AG04449 (cell line): ENCODE results near the gene ZP3.

Experiments used
- CTCF ChIA-PET: fragments of 350-600 bp; formaldehyde crosslinking; extraction: SDS; loops from one replicate; lab custom pipeline; 2021; ENCODE audit warnings: antibody characterized with exemption; lab: Yijun Ruan, JAX
- POLR2A ChIA-PET: fragments of 400-600, 350-600 bp; formaldehyde crosslinking; extraction: SDS; loops from one replicate; lab custom pipeline; 2020; ENCODE audit warnings: antibody characterized with exemption, inconsistent platforms; lab: Yijun Ruan, JAX
- DNase-seq: peaks from one replicate; pipeline ENCODE4 v3.0.0-alpha.2; 2010; ENCODE audit warnings: low read depth, low spot score
- H3K4me3 ChIP-seq: 2 replicates; pipeline ENCODE4 v1.5.1; 2011; ENCODE audit warnings: low read depth, mild to moderate bottlenecking, control low read depth, low read length
- CTCF ChIP-seq: IDR thresholded peaks from one replicate; pipeline ENCODE4 v1.5.1; 2011; ENCODE audit warnings: mild to moderate bottlenecking, moderate library complexity, low read length, control low read depth, inconsistent platforms; ENCODE audit not compliant: insufficient read depth; ENCODE audit errors: missing control alignments

The ZP3 gene

GRCh38 chr7:76424413-76425111 lies at the start of gene ZP3:
Gene ZP3, plus strand, starts transcription at chr7:76424950. Its CDS starts 15 bp downstream, at chr7:76424965.
- ChIA-PET POLR2A (no interaction called here), CTCF (interaction anchor here (1.4 to 1.5 kb wide), 2 partner anchors 9 to 47 kb away, joined by 3 read pairs; no protein-coding TSS in a partner anchor)
- DNase-seq, result no peak

GRCh38 chr7:76375251-76375650 lies 49.5 kb upstream of the ZP3 start:
- CTCF ChIA-PET, result interaction anchor here (1.2 kb wide), 1 partner anchor 11 kb away, joined by 6 read pairs; no protein-coding TSS in a partner anchor
- POLR2A ChIA-PET, result no interaction called here
- H3K4me3 ChIP-seq, result no peak overlapping the region
- DNase-seq, result no peak
- TF ChIP-seq CTCF, result no peak

More at GRCh38 chr7:76424413-76425111, at the start of gene ZP3:
- no peak for TF ChIP-seq CTCF
- no peak within 1 kb of the TSS for H3K4me3 ChIP-seq

GRCh38 chr7:76377186-76377918 lies 47.4 kb upstream of the ZP3 start:
- TF ChIP-seq CTCF, result no peak
- CTCF ChIA-PET, result interaction anchor here (0.8 to 1.6 kb wide), 4 partner anchors 10 to 88 kb away, joined by 3 to 4 read pairs (median 3); partner anchors contain the start of gene ZP3
- H3K4me3 ChIP-seq, result no peak overlapping the region; the same call in 1 of the 2 replicates
- POLR2A ChIA-PET, result interaction anchor here (0.5 to 1.0 kb wide), 2 partner anchors 20 to 75 kb away, joined by 3 to 4 read pairs; partner anchors contain the start of gene HSPB1
- DNase-seq, result no peak

GRCh38 chr7:76380623-76380966 lies 44.2 kb upstream of the ZP3 start:
- no peak for TF ChIP-seq CTCF
- CTCF ChIA-PET, result no interaction called here
- POLR2A ChIA-PET, result interaction anchor here (0.6 kb wide), 1 partner anchor 74 kb away, joined by 3 read pairs; no protein-coding TSS in a partner anchor
- H3K4me3 ChIP-seq, result peak overlapping the region; percentile 43
- no peak for DNase-seq

GRCh38 chr7:76381814-76382213 lies 42.9 kb upstream of the ZP3 start:
- no peak for TF ChIP-seq CTCF
- ChIA-PET CTCF (no interaction called here), POLR2A (no interaction called here)
- H3K4me3 ChIP-seq, result no peak overlapping the region
- no peak for DNase-seq
